Erythroblast (primary cell): ENCODE data around the gene FLVCR2.

Source experiments
- DNase-seq, 2 experiments: peaks; one replicate each; lab custom pipeline; 2025; lab: John Stamatoyannopoulos, UW
- GATA1 ChIP-seq: IDR thresholded peaks from 2 replicates; pipeline ENCODE4 v1.6.1; 2011; ENCODE audit warnings: low read depth, mild to moderate bottlenecking, control low read depth, low read length, moderate library complexity
- POLR2A ChIP-seq: IDR thresholded peaks from 2 replicates; pipeline ENCODE4 v1.6.1; 2011; ENCODE audit warnings: mild to moderate bottlenecking, low read length

Gene FLVCR2

GRCh38 chr14:75640876-75641275 lies 62.5 kb downstream of the FLVCR2 start:
- TF ChIP-seq GATA1 (no peak), POLR2A (no peak)
- DNase-seq = no peak

DNA sequence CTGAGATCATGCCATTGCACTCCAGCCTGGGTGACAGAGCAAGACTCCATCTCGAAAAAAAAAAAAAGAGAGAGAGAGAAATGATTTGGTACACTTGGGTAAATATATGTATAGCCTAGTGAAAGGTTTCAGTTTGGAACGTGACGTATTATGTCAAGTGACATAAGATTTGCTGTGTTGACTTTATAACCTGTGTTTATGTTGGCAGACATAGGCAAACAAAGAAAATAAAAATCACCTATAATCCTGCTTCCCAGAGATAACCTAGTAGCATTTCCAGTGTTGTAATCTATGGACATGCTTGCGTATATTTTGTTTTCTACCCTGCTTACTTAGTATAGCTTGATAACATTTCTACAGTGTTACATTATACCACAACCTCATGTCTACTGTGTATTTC lies 65.6 kb downstream of the FLVCR2 start:
- no peak for TF ChIP-seq GATA1
- TF ChIP-seq POLR2A = no peak
- DNase-seq = no peak

GRCh38 chr14:75645056-75645455 lies 66.6 kb downstream of the FLVCR2 start:
- no peak for TF ChIP-seq GATA1
- no peak for TF ChIP-seq POLR2A
- no peak for DNase-seq

GRCh38 chr14:75646762-75647161 lies 68.3 kb downstream of the FLVCR2 start:
- TF ChIP-seq GATA1 (no peak), POLR2A (no peak)

DNA sequence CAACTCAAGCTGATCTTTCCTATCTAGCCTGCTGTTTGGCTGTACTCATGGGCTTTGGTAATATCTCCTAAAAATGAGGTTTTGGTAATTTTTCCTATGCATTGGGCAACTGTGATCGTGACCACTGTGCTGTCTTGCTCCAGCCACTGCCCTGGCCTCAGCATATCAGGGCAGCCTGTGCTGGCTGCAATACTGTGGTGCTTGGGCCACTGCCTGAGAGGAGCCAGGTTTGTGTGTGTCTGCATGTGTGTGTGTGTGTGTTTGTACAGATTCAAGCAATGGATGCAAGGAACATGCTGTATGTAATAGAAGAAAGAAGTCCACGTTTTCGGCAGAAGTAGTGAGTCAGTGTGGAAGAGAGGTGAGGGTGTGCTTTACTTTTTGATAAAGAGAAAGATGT lies 69.2 kb downstream of the FLVCR2 start:
- TF ChIP-seq GATA1 = no peak
- no peak for TF ChIP-seq POLR2A
- no peak for DNase-seq

More at GRCh38 chr14:75646762-75647161, 68.3 kb downstream of the FLVCR2 start:
- DNase-seq = no peak

DNA sequence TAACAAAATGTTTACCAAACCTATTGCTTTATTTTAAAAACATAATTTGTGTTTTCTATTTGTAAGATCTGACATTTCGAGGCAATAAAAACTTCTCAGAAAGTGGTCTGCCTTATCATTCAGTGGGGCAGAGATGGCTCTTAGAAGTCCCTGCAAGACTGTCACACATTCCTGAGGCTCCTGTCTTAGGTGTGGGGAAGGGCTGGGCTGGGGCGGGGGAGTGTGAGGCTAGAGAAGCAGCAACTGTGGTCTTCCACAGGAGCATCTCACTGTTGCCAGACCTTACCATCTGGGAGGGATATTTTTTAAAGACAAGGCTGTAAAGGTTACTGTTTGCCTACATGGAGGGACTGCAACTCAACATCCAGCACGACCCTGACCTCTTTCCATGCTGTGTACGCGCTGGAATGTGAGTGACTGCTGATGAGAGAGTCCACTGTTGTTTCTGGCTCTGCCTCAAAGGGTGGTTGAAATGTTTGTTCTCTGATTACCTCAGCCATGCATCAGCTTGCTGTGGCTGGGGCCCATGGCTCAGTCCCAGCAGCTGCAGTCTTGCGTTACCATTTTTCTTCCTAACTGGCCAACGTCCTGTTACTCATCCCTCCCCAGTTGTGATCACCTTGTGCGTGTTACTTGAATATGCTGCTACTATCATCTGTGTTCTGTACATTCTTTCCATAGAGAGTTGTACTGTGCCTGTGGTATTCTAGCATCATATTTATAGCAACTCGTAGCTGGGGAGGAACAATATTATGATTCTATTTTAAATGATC lies 69.8 kb downstream of the FLVCR2 start:
- DNase-seq = no peak
- TF ChIP-seq POLR2A = no peak
- no peak for TF ChIP-seq GATA1

DNA sequence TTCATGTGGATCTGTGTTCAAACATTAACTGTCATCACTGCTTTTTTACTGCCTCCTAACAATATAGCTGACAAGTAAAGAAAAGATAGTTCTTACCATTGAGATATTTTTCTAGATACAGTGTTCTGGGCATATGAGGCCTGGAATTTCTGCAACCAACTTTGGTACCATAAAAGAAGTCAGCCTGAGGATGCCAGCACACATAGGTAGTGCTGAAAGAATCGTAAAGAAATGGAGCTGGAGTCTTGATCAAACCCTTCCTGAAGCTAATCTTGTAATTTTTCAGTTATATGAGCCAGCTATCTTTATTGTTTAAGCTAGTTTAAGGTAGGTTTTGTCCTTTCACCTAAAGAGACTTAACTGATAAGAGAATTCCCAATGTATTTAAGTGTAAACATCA lies 70.9 kb downstream of the FLVCR2 start:
- DNase-seq = no peak
- TF ChIP-seq GATA1 (no peak), POLR2A (no peak)

- DNase-seq = no peak
- TF ChIP-seq POLR2A (no peak), GATA1 (no peak)
These were observed 71.4 kb downstream of the FLVCR2 start for GRCh38 chr14:75649773-75650172.

DNA sequence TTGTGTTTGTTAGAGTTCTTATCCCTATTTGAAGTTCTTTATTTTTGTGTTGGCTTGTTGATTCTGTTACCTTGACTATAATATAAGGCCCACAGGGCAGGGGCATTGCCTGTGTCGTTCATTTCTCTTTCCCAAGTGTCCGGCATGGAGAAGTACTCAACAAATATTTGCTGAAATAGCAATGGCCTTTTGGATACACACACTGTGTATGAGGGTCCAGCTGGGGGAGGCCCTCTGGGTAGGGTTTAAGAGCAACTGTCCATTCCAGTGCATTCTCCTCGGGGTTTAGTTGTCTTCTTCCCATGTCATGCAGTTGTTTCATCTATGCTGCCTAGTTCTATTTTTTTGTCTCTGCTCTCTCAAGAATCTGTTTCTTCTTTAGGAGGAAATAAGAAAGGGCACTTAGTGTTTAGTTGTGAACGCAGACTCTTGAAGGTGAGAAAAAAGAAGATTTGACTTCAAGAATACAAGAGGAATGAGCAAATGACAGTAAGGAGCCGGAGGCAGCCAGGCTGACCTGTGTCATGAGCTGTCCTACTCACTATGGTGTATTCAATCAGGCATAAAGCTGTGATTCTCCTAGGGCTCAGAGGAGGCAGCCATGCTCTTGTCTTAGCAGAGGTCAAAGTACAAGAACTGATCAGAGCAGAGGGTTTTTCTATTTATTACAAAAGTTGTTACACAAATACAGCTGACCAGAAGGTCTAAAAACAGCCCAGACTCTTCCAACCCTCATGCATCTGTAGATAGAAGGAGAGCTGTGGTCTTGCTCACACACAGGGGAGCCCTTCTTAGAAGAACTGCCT lies 72.0 kb downstream of the FLVCR2 start:
- TF ChIP-seq POLR2A (no peak), GATA1 (no peak)
- DNase-seq = no peak

DNA sequence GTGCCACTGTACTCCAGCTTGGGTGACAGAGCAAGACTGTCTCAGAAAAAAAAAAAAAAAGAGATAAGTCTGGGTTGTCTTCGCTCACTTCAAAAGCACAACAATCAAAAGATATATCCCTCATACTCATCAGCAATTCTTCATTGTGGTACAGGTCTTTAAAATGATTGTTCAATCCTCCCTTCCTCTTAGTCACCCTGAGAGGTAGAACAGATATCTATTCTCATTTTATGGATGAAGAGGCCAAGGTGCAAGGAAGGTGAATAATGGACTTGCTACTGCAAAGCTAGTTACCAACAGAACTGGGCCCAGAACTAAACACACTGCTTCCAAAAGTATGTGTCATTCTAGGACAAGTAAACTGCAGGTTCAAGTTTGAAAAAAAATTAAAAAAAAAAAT lies 75.1 kb downstream of the FLVCR2 start:
- TF ChIP-seq POLR2A = no peak
- no peak for TF ChIP-seq GATA1
- DNase-seq = no peak

GRCh38 chr14:75654127-75654732 lies 75.8 kb downstream of the FLVCR2 start:
- peak; percentile 60 to 83 for DNase-seq
- TF ChIP-seq GATA1 = no peak
- no peak for TF ChIP-seq POLR2A

GRCh38 chr14:75655235-75655634 lies 76.8 kb downstream of the FLVCR2 start:
- DNase-seq = no peak
- TF ChIP-seq GATA1 (no peak), POLR2A (no peak)

GRCh38 chr14:75657331-75657730 lies 78.9 kb downstream of the FLVCR2 start:
- TF ChIP-seq POLR2A (no peak), GATA1 (no peak)
- no peak for DNase-seq

GRCh38 chr14:75658957-75659356 lies 80.5 kb downstream of the FLVCR2 start:
- peak in 1 of 2 experiments; percentile 23 for DNase-seq
- TF ChIP-seq GATA1 (no peak), POLR2A (no peak)

GRCh38 chr14:75660238-75660629 lies 81.8 kb downstream of the FLVCR2 start:
- peak in 1 of 2 experiments; percentile 36 for DNase-seq
- no peak for TF ChIP-seq GATA1
- TF ChIP-seq POLR2A = no peak
